Measurements from ENCODE around the gene BACH2.

DNA sequence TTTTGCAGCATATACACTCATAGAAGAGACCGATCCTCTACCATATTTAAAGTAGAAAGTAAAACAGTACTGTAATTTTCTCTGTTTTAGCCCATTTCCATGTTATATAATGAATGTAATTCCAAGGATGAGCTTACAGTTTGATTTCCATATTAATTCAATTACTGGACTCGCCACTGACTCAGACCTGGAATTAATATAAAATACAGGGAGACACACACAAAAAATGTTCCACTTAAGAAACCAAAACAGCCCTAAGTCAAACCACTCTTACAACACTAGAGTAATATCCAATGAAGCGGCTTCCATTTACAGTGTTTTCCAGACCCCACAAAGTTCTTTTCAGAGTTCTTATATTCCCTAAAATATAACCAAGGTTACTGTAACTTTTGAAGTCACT is 110.6 kb downstream of the BACH2 start:
- TF ChIP-seq, protein P1, sequence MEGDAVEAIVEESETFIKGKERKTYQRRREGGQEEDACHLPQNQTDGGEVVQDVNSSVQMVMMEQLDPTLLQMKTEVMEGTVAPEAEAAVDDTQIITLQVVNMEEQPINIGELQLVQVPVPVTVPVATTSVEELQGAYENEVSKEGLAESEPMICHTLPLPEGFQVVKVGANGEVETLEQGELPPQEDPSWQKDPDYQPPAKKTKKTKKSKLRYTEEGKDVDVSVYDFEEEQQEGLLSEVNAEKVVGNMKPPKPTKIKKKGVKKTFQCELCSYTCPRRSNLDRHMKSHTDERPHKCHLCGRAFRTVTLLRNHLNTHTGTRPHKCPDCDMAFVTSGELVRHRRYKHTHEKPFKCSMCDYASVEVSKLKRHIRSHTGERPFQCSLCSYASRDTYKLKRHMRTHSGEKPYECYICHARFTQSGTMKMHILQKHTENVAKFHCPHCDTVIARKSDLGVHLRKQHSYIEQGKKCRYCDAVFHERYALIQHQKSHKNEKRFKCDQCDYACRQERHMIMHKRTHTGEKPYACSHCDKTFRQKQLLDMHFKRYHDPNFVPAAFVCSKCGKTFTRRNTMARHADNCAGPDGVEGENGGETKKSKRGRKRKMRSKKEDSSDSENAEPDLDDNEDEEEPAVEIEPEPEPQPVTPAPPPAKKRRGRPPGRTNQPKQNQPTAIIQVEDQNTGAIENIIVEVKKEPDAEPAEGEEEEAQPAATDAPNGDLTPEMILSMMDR (IDR thresholded peaks at IDR 0.05) = no peak
- no peak for TF ChIP-seq POLR2A (IDR thresholded peaks at IDR 0.05)
